GM13977 (cell line): ENCODE data around the gene GAB1.

ENCODE experiments used
- DNase-seq: peaks from one replicate; pipeline ENCODE4 v3.0.0; 2012; ENCODE audit warnings: low spot score
- in situ Hi-C: fragments of 300-500 bp; cut with MboI; formaldehyde crosslinking; loops from one replicate; pipeline ENCODE4 v1.12.0; 2022; ENCODE audit warnings: low sequenced_read_pairs, low pct_unique_long_range_greater_than_20kb, mixed read lengths, inconsistent platforms; ENCODE audit not compliant: unreplicated experiment
- TF ChIP-seq, protein P1 (sequence below): IDR thresholded peaks from 2 replicates; pipeline ENCODE4 v1.5.1; 2012; ENCODE audit warnings: mild to moderate bottlenecking, control low read depth; ENCODE audit not compliant: insufficient read depth; ENCODE audit errors: extremely low read depth, missing control alignments

Gene GAB1

DNA sequence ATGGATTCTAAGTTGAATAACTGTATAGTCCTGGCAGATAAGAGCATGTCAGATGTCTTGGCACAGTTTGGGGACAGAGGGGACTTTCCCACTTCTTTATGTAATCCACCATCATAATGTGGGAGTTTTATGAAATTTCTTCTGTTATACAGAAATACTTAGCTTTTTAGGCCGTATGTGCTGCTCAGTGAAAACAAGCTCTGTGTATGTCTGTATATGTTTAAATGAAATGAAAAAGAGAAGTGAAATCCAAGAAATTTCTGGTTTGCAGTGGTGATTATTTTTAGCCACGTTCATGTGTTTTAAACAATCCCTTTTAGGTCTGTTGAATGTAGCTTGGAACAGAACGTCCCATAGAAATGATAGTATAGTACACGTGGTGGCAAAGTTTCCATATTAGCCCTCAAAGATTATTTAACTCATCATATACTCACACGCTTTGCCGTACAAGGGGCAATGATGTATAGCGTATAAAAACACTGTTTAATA lies 41.0 kb downstream of the GAB1 start:
- no peak for DNase-seq
- TF ChIP-seq, protein P1, sequence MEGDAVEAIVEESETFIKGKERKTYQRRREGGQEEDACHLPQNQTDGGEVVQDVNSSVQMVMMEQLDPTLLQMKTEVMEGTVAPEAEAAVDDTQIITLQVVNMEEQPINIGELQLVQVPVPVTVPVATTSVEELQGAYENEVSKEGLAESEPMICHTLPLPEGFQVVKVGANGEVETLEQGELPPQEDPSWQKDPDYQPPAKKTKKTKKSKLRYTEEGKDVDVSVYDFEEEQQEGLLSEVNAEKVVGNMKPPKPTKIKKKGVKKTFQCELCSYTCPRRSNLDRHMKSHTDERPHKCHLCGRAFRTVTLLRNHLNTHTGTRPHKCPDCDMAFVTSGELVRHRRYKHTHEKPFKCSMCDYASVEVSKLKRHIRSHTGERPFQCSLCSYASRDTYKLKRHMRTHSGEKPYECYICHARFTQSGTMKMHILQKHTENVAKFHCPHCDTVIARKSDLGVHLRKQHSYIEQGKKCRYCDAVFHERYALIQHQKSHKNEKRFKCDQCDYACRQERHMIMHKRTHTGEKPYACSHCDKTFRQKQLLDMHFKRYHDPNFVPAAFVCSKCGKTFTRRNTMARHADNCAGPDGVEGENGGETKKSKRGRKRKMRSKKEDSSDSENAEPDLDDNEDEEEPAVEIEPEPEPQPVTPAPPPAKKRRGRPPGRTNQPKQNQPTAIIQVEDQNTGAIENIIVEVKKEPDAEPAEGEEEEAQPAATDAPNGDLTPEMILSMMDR: no peak
- in situ Hi-C loops: no loop called here

DNA sequence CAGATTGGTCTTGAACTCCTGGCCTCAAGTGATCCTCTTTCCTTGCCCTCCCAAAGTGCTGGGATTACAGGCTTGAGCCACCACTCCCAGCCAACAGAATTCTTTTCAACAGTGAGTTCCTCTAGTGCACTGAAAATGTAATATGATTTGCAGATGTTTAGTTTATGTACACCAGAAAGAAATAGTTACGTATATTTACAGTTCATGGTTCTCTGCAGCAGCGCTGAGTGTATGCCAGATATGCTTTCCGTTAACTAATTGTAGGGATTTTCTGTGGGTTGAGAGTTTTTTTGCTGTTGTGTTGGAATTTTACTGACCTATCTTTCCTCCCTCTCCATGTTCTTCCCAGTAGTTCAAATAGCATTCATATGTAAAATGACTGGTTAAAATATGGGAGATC lies 44.0 kb downstream of the GAB1 start:
- TF ChIP-seq, protein P1: no peak
- no peak for DNase-seq
- in situ Hi-C loops: no loop called here

DNA sequence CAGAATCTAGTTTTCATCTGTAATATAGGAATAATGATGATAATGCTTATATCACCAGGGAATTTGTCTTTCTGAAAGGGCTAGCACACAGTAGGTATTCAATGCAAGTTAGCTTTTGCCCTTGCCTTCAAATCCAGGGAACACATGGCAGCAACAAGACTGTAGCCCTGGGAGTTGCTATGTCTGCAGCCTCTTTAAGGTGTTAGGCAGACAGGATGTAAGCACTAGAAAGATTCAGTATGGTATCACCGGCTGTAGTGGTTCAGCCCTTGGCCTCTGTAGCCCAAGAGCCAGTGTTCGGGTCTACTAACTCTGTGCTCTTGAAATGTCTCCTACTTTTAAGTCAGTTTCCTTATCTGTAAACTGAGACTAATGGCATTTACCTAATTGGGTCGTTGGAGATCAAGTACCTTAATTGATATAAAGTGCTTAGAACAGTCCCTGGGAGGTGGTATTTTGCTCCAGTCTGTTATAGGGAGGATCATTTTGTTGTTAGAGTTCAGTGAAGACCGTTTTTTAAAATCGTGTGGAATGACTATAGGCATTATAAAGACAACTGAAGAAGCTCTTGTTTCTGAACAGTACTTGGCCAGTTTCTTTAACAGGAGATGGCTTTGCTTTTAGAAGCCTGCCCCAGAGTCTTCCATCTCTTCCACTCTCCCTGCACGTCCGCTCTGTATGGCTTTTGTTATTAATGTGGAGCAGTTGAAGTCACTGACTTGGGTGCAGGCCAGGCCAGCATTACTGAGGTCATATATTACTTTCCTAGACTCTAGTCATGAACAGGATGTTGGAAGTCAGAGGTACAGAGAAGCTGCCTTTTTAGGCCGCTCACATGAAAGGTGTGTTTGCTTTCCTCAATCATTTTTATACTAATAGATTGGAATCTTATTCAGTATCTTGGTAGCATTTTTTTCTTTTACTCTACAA lies 44.8 kb downstream of the GAB1 start:
- in situ Hi-C loops: no loop called here
- no peak for DNase-seq
- TF ChIP-seq, protein P1: no peak

DNA sequence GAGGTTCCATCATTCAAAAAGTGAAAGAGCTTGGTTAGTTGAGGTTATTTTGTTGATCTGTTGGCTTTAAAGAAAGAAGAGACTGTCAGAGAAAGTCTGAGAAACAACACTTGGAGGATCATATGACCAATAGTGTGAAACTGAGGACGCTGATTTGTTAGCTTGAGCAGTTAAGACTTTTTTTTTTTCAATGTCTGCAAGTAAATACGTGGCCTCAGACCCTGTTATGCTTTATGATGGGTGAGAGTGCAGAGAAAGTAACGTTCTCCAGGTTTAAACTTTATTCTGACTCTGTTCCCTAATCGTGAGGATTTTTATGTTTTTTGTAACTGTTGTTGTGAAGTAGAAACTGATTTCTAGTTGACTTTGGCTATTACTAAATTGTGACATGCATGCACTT lies 45.9 kb downstream of the GAB1 start:
- in situ Hi-C loops: no loop called here
- DNase-seq: no peak
- TF ChIP-seq, protein P1: no peak

DNA sequence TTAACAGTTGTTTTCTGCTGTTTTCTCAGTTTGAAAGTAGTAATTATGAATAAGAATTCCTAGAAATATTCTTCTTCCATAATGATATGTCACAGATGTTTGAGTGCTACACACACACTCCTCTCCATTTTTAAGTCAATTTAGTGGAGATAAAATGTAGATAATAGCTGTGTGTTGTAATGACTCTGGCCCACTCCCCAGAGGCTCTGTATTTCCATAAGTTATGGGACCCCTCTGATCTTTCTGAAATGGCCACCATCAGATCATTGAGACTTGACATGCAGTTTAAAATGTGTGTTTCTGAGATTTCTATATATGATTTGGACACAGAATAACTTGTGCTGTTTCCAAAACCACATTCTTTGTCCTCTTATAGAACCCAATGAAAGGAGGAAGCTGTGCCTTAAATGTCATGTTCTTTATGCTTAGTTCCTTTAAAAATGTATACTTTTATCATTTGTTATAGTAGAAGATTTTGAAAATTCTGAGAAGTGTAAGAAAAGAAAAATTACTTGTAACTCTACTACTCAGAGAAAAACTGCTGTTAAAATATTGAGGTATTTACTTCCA lies 46.4 kb downstream of the GAB1 start:
- TF ChIP-seq, protein P1: no peak
- in situ Hi-C loops: no loop called here
- no peak for DNase-seq

DNA sequence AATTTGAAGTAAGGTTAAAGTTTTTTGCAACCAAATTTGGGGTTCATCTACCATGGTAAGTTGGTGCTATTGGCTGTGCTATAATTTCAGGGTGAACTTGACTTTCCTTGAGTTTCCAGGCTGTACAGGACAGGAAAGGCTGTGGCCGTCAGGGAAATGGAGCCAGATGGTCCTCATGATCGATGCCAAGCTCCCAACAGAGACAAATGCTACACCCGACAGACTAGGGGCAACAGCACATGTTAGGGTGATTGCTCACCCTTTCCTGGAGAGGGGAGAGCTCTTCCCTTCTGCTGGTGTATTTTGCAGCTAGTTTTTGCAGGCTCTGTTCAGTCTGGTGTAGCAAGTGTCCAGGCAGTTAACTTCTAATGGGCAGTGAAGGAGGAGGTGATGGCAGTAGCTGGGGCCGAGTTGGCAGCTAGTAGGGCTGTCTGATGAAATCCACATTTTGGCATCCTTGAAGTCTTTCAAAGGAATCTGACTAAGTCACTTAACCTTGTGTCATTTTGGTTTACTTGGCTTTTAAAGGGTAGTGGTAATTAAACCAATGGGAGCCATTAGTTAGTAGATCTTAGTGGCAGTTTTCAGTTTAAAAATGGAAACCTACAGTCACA lies 47.8 kb downstream of the GAB1 start:
- DNase-seq: no peak
- TF ChIP-seq, protein P1: no peak
- in situ Hi-C loops: no loop called here
